Testis (tissue), 5 donors: ENCODE data around the gene DUS1L. TPM values are rescaled to one million over a fixed set of nuclear protein-coding genes. Genes with fewer than 3 reads are reported as not detected.

Experiments used
- DNase-seq: peaks from one replicate; pipeline ENCODE4 v3.0.0-alpha.2; 2019
- H3K27ac ChIP-seq, 2 donors: fragments of 200-600 bp; sonication (generic); one replicate each; pipeline ENCODE4 v1.5.1; 2019
- H3K27me3 ChIP-seq: fragments of 200-600 bp; sonication (generic); one replicate; pipeline ENCODE4 v1.5.1; 2019
- H3K36me3 ChIP-seq: fragments of 200-600 bp; sonication (generic); one replicate; pipeline ENCODE4 v1.5.1; 2017; ENCODE audit warnings: low read depth; ENCODE audit errors: missing control alignments
- H3K4me1 ChIP-seq: fragments of 200-600 bp; sonication (generic); one replicate; pipeline ENCODE4 v1.5.1; 2019
- H3K4me3 ChIP-seq, 2 donors: fragments of 200-600 bp; sonication (generic); one replicate each; pipeline ENCODE4 v1.5.1; 2017 to 2019
- H3K9me3 ChIP-seq: fragments of 200-600 bp; sonication (generic); one replicate; pipeline ENCODE4 v1.5.1; 2017
- CTCF ChIP-seq, 3 experiments: fragments of 450-650 bp in 2 of 3; fragments of 200-600 bp in 1 of 3; sonication (generic) in 1 of 3; IDR thresholded peaks; one replicate each; pipeline ENCODE4 v1.5.1; 2016 to 2019; ENCODE audit warnings: antibody characterized with exemption in 3 of 3, mild to moderate bottlenecking in 2 of 3, moderate library complexity in 1 of 3
- POLR2A ChIP-seq: fragments of 450-650 bp; IDR thresholded peaks from one replicate; pipeline ENCODE4 v1.6.1; 2017; ENCODE audit warnings: antibody characterized with exemption, mild to moderate bottlenecking, moderate library complexity
- WGBS, 2 donors: methylation state at CpG; one replicate each; pipeline ENCODE4 v1.1.5; 2018; 5-methylcytosine and 5-hydroxymethylcytosine counted together
- intact Hi-C: fragments of 100-400 bp; cut with DNase I; formaldehyde crosslinking; loops from one replicate; pipeline ENCODE4 v1.15.1; 2023; ENCODE audit warnings: low total_unique reads
- long read RNA-seq, 2 donors: transcript quantifications; one replicate each; lab custom pipeline, GENCODE V29; 2026
- polyA plus RNA-seq: library from polyadenylated mRNA; stranded (reverse); fragments of 350-450 nt; fragmentation: Illumina TruSeq; extraction: RNeasy Lipid Tissue Mini Kit (QIAGEN cat#74804); gene quantifications from one replicate; pipeline ENCODE4 v1.2.3, GENCODE V29; 2014; ENCODE audit warnings: low read depth, low replicate concordance; ENCODE audit not compliant: insufficient read depth
- total RNA-seq, 2 donors: library from RNA; depleted of rRNA; stranded (reverse); fragments of >200 nt; gene quantifications; one replicate each; pipeline ENCODE4 v1.2.3, GENCODE V29; 2016

The DUS1L gene
- total RNA-seq, result 100 to 1,000 TPM; 117 to 132 TPM
- polyA plus RNA-seq, result 127 TPM
- long read RNA-seq, donor 1, partial matches to known transcripts, result 5 of 9 reads
- long read RNA-seq, donor 1, other reads (novel, unspliced or antisense), result 0 of 9 reads
- long read RNA-seq, donor 2, partial matches to known transcripts, result 0 of 14 reads
- long read RNA-seq, donor 2, other reads (novel, unspliced or antisense), result 9 of 14 reads

- Histone ChIP-seq H3K27me3 (no peaks in the 10 kb centered on the region), H3K27ac (peak within 1 kb of the TSS; percentile 67 to 85), H3K4me1 (peaks cover 19% of the 10 kb centered on the region), H3K9me3 (no peaks in the 10 kb centered on the region), H3K4me3 (peak within 1 kb of the TSS; percentile 68 to 83), H3K36me3 (no peaks in the 10 kb centered on the region)
- DNase-seq, result peak; percentile 38
- 19 to 33% methylated on average over 19 to 31 of the region's 88 CpGs for WGBS, 2 donors
- TF ChIP-seq POLR2A, result no peak
- TF ChIP-seq CTCF (IDR thresholded peaks at IDR 0.05), result no peak
- intact Hi-C loops, result no loop called here
These were observed at the start of gene DUS1L for GRCh38 chr17:82065638-82066303. Gene DUS1L, minus strand, starts transcription at chr17:82065804. Its CDS starts 745 bp downstream, at chr17:82065059.

- WGBS, 2 donors, result 92 to 95% methylated on average over 6 to 9 of the region's 9 CpGs
- H3K4me1 ChIP-seq, result peaks cover 3% of the 10 kb centered on the region
- no peaks in the 10 kb centered on the region for H3K36me3 ChIP-seq
- no peaks in the 10 kb centered on the region for H3K27me3 ChIP-seq
- intact Hi-C loops, result no loop called here
- no peak for DNase-seq
- TF ChIP-seq CTCF (IDR thresholded peaks at IDR 0.05) (no peak), POLR2A (no peak)
- no peaks in the 10 kb centered on the region for H3K9me3 ChIP-seq
- H3K4me3 ChIP-seq, result no peak overlapping the region
- no peak overlapping the region for H3K27ac ChIP-seq
These were observed 49.3 kb upstream of the DUS1L start for GRCh38 chr17:82114872-82115271.

GRCh38 chr17:82114447-82114846 lies 48.8 kb upstream of the DUS1L start:
- WGBS, 2 donors, result 87 to 93% methylated on average over 10 of the region's 10 CpGs
- Histone ChIP-seq H3K4me1 (peaks cover 3% of the 10 kb centered on the region), H3K36me3 (no peaks in the 10 kb centered on the region), H3K9me3 (no peaks in the 10 kb centered on the region), H3K27me3 (no peaks in the 10 kb centered on the region), H3K4me3 (no peak overlapping the region), H3K27ac (no peak overlapping the region)
- DNase-seq, result no peak
- TF ChIP-seq CTCF (IDR thresholded peaks at IDR 0.05) (no peak), POLR2A (no peak)
- intact Hi-C loops, result no loop called here

- Histone ChIP-seq H3K27me3 (no peaks in the 10 kb centered on the region), H3K4me3 (no peak overlapping the region), H3K36me3 (no peaks in the 10 kb centered on the region), H3K27ac (no peak overlapping the region), H3K9me3 (no peaks in the 10 kb centered on the region), H3K4me1 (peaks cover 3% of the 10 kb centered on the region)
- TF ChIP-seq POLR2A (no peak), CTCF (IDR thresholded peaks at IDR 0.05) (no peak)
- intact Hi-C loops, result no loop called here
- WGBS, 2 donors, result 90 to 92% methylated on average over 13 of the region's 13 CpGs
- DNase-seq, result no peak
These were observed 48.3 kb upstream of the DUS1L start for GRCh38 chr17:82113941-82114340.
